H9 (cell line): ENCODE measurements around the gene ABCA7. TPM values are rescaled to one million over a fixed set of nuclear protein-coding genes. Genes with fewer than 3 reads are reported as not detected.

Experiments used
- DNase-seq: peaks from one replicate; pipeline ENCODE4 v3.0.0-alpha.2; 2017
- H2AFZ ChIP-seq: one replicate; pipeline ENCODE4 v1.6.1; 2013; ENCODE audit warnings: mild to moderate bottlenecking, low read length, control low read depth, moderate library complexity
- H2AK5ac ChIP-seq: 2 replicates; pipeline ENCODE4 v1.6.1; 2013; ENCODE audit warnings: low read length, control low read depth, mixed read lengths; ENCODE audit not compliant: insufficient read length
- H2BK120ac ChIP-seq: one replicate; pipeline ENCODE4 v1.6.1; 2013; ENCODE audit warnings: low read depth, mild to moderate bottlenecking, low read length, control low read depth, inconsistent platforms; ENCODE audit not compliant: poor library complexity, severe bottlenecking
- H2BK12ac ChIP-seq: 2 replicates; pipeline ENCODE4 v1.6.1; 2013; ENCODE audit warnings: low read length, control low read depth, mixed read lengths, low read depth; ENCODE audit not compliant: insufficient read length
- H2BK15ac ChIP-seq: 2 replicates; pipeline ENCODE4 v1.6.1; 2013; ENCODE audit warnings: low read depth, low read length, control low read depth
- H2BK20ac ChIP-seq: one replicate; pipeline ENCODE4 v1.6.1; 2013; ENCODE audit warnings: low read depth, mild to moderate bottlenecking, low read length, control low read depth, inconsistent platforms; ENCODE audit not compliant: poor library complexity, severe bottlenecking
- H2BK5ac ChIP-seq: 2 replicates; pipeline ENCODE4 v1.6.1; 2013; ENCODE audit warnings: low read length, control low read depth, mixed read lengths; ENCODE audit not compliant: insufficient read length
- H3K14ac ChIP-seq: 2 replicates; pipeline ENCODE4 v1.6.1; 2013; ENCODE audit warnings: low read length, control low read depth; ENCODE audit not compliant: insufficient read depth
- H3K18ac ChIP-seq: 2 replicates; pipeline ENCODE4 v1.6.1; 2013; ENCODE audit warnings: low read depth, mild to moderate bottlenecking, mixed read lengths, low read length, control low read depth; ENCODE audit not compliant: insufficient read length
- H3K23ac ChIP-seq: 2 replicates; pipeline ENCODE4 v1.6.1; 2013; ENCODE audit warnings: low read length, control low read depth, mixed read lengths, low read depth; ENCODE audit not compliant: insufficient read length
- H3K23me2 ChIP-seq: 2 replicates; pipeline ENCODE4 v1.6.1; 2013; ENCODE audit warnings: low read depth, mild to moderate bottlenecking, mixed read lengths, low read length, control low read depth; ENCODE audit not compliant: insufficient read length, poor library complexity, severe bottlenecking
- H3K27ac ChIP-seq: 2 replicates; pipeline ENCODE4 v1.5.1; 2013; ENCODE audit warnings: low read length, control low read depth, mixed read lengths, low read depth; ENCODE audit not compliant: insufficient read length
- H3K27me3 ChIP-seq: 2 replicates; pipeline ENCODE4 v1.6.1; 2013; ENCODE audit warnings: low read length, control low read depth, inconsistent platforms; ENCODE audit not compliant: insufficient read depth
- H3K4ac ChIP-seq: 2 replicates; pipeline ENCODE4 v1.6.1; 2013; ENCODE audit warnings: low read depth, mild to moderate bottlenecking, control low read depth, inconsistent platforms, low read length, moderate library complexity
- H3K4me1 ChIP-seq: 2 replicates; pipeline ENCODE4 v1.6.1; 2013; ENCODE audit warnings: low read length, control low read depth, inconsistent platforms; ENCODE audit not compliant: insufficient read depth
- H3K4me2 ChIP-seq: 2 replicates; pipeline ENCODE4 v1.6.1; 2013; ENCODE audit warnings: low read length, control low read depth, mixed read lengths; ENCODE audit not compliant: insufficient read length, insufficient read depth
- H3K56ac ChIP-seq: 2 replicates; pipeline ENCODE4 v1.6.1; 2013; ENCODE audit warnings: low read depth, mild to moderate bottlenecking, mixed read lengths, low read length, control low read depth; ENCODE audit not compliant: insufficient read length
- H3K79me1 ChIP-seq: 2 replicates; pipeline ENCODE4 v1.6.1; 2013; ENCODE audit warnings: low read depth, mild to moderate bottlenecking, moderate library complexity, low read length, control low read depth, inconsistent platforms; ENCODE audit not compliant: insufficient read depth, poor library complexity, severe bottlenecking
- H3K79me2 ChIP-seq: 2 replicates; pipeline ENCODE4 v1.6.1; 2013; ENCODE audit warnings: low read length, control low read depth, inconsistent platforms; ENCODE audit not compliant: insufficient read depth
- H3K9ac ChIP-seq: 2 replicates; pipeline ENCODE4 v1.6.1; 2013; ENCODE audit warnings: low read length, control low read depth, mixed read lengths; ENCODE audit not compliant: insufficient read length; ENCODE audit errors: extremely low read depth
- H3K9me3 ChIP-seq: one replicate; pipeline ENCODE4 v1.6.1; 2013; ENCODE audit warnings: low read depth, low read length, inconsistent platforms; ENCODE audit not compliant: control insufficient read depth
- H3T11ph ChIP-seq: one replicate; pipeline ENCODE4 v1.6.1; 2013; ENCODE audit warnings: mild to moderate bottlenecking, low read length, control low read depth, inconsistent platforms
- H4K20me1 ChIP-seq: one replicate; pipeline ENCODE4 v1.6.1; 2013; ENCODE audit not compliant: control insufficient read depth, insufficient read length, insufficient read depth
- H4K5ac ChIP-seq: 2 replicates; pipeline ENCODE4 v1.6.1; 2013; ENCODE audit warnings: low read depth, mild to moderate bottlenecking, mixed read lengths, low read length, control low read depth; ENCODE audit not compliant: insufficient read length
- H4K8ac ChIP-seq: replicated peaks from 2 replicates; pipeline ENCODE4 v1.6.1; 2013; ENCODE audit warnings: low read length, control low read depth, mixed read lengths, low read depth; ENCODE audit not compliant: insufficient read length
- H4K91ac ChIP-seq: 2 replicates; pipeline ENCODE4 v1.6.1; 2013; ENCODE audit warnings: low read depth, mild to moderate bottlenecking, moderate library complexity, mixed read lengths, low read length, control low read depth; ENCODE audit not compliant: insufficient read length
- H3K27ac Mint-ChIP-seq, 3 experiments: 2 replicates in 2 of 3; 3 replicates in 1 of 3; pipeline ENCODE4 v1.8.0; 2020 to 2021; ENCODE audit warnings: mixed read lengths in 3 of 3, mild to moderate bottlenecking in 1 of 3, moderate library complexity in 1 of 3
- H3K27me3 Mint-ChIP-seq: 2 replicates; pipeline ENCODE4 v1.8.0; 2021; ENCODE audit warnings: low read depth, mild to moderate bottlenecking, moderate library complexity, mixed read lengths
- H3K36me3 Mint-ChIP-seq, 3 experiments: 2 replicates in 2 of 3; 3 replicates in 1 of 3; pipeline ENCODE4 v1.8.0; 2020 to 2021; ENCODE audit warnings: low read depth in 3 of 3, mixed read lengths in 3 of 3; ENCODE audit not compliant: insufficient read depth in 1 of 3
- H3K4me1 Mint-ChIP-seq, 2 experiments: 2 replicates each; pipeline ENCODE4 v1.8.0; 2020; ENCODE audit warnings: mixed read lengths in 2 of 2
- H3K4me3 Mint-ChIP-seq, 2 experiments: 2 replicates in 1 of 2; 3 replicates in 1 of 2; pipeline ENCODE4 v1.8.0; 2020 to 2021; ENCODE audit warnings: mild to moderate bottlenecking in 2 of 2, mixed read lengths in 2 of 2, moderate library complexity in 1 of 2
- H3K9me3 Mint-ChIP-seq, 2 experiments: 2 replicates in 1 of 2; 3 replicates in 1 of 2; pipeline ENCODE4 v1.8.0; 2020; ENCODE audit warnings: mild to moderate bottlenecking in 2 of 2, mixed read lengths in 2 of 2, moderate library complexity in 1 of 2
- CTCF ChIP-seq: fragments of 200-600 bp; sonication (generic); conservative IDR thresholded peaks from 3 replicates; pipeline ENCODE4 v1.8.0; 2021; ENCODE audit warnings: antibody characterized with exemption, mild to moderate bottlenecking
- WGBS: extraction: QIAGEN DNeasy Blood & Tissue Kit; methylation state at CpG from one replicate; pipeline ENCODE4 v1.1.7; 2013; ENCODE audit warnings: missing lambda C conversion rate, low lambda C conversion rate, mixed read lengths; ENCODE audit not compliant: insufficient read length; ENCODE audit errors: extremely low coverage; 5-methylcytosine and 5-hydroxymethylcytosine counted together
- total RNA-seq: library from RNA; stranded (reverse); gene quantifications from 2 replicates; pipeline ENCODE4 v1.2.1, GENCODE V29; 2021

Gene ABCA7
- total RNA-seq, 1 experiment from 2014 or later = 34.6 TPM

- Histone ChIP-seq H4K8ac (no peak overlapping the region), H4K91ac (no peak overlapping the region), H3T11ph (no peak overlapping the region), H3K9ac (no peak overlapping the region), H3K4me2 (no peak overlapping the region), H2BK5ac (no peak overlapping the region), H3K23ac (no peak overlapping the region), H3K14ac (no peak overlapping the region), H2BK12ac (no peak overlapping the region), H3K9me3 (no peaks in the 10 kb centered on the region), H3K79me2 (peaks cover 7% of the 10 kb centered on the region; the same call in 1 of the 2 replicates), H3K27ac (no peak overlapping the region), H4K5ac (no peak overlapping the region), H2BK120ac (no peak overlapping the region), H2AFZ (no peak overlapping the region), H3K27me3 (no peaks in the 10 kb centered on the region), H3K4me1 (no peaks in the 10 kb centered on the region), H2BK20ac (no peak overlapping the region), H3K56ac (no peak overlapping the region), H3K23me2 (no peaks in the 10 kb centered on the region), H3K79me1 (peaks cover 2% of the 10 kb centered on the region), H3K18ac (no peak overlapping the region), H3K4ac (no peak overlapping the region), H2BK15ac (no peak overlapping the region), H2AK5ac (no peak overlapping the region), H4K20me1 (no peaks in the 10 kb centered on the region)
- no peak for TF ChIP-seq CTCF
- Mint-ChIP-seq H3K27ac (no peak overlapping the region), H3K4me1 (peaks cover 1 to 2% of the 10 kb centered on the region in 2 experiments; a peak in 3 of 4 replicates), H3K4me3 (no peak overlapping the region), H3K36me3 (peaks cover 2 to 24% (median 21%) of the 10 kb centered on the region in 3 experiments; a peak in 6 of 7 replicates), H3K9me3 (no peaks in the 10 kb centered on the region), H3K27me3 (peaks cover 2% of the 10 kb centered on the region; the same call in 1 of the 2 replicates)
- no peak for DNase-seq
- no CpG with 5 or more reads among the region's 56 CpGs for WGBS
These were observed 29.1 kb upstream of the ABCA7 start for GRCh38 chr19:1010586-1011510.
